Measurements from ENCODE around the gene TMEM179.

TMEM179 gene

GRCh38 chr14:104598910-104599273 lies 5.7 kb downstream of the TMEM179 start:
- DNase-seq (ENCODE audit: low spot score), result no peak

- no peak for DNase-seq (ENCODE audit: low spot score)
These were observed 6.3 kb downstream of the TMEM179 start for GRCh38 chr14:104598039-104598909.

- no peak for DNase-seq (ENCODE audit: low spot score)
These were observed 7.0 kb downstream of the TMEM179 start for GRCh38 chr14:104597576-104597975.

GRCh38 chr14:104596927-104597351 lies 7.6 kb downstream of the TMEM179 start:
- no peak for DNase-seq (ENCODE audit: low spot score)

- no peak for DNase-seq (ENCODE audit: low spot score)
These were observed 8.1 kb downstream of the TMEM179 start for GRCh38 chr14:104596451-104596918.

- DNase-seq (ENCODE audit: low spot score), result no peak
These were observed 8.6 kb downstream of the TMEM179 start for GRCh38 chr14:104595911-104596450.

GRCh38 chr14:104595116-104595675 lies 9.4 kb downstream of the TMEM179 start:
- DNase-seq (ENCODE audit: low spot score), result no peak

GRCh38 chr14:104594310-104595046 lies 10.1 kb downstream of the TMEM179 start:
- DNase-seq (ENCODE audit: low spot score), result no peak

GRCh38 chr14:104593710-104594136 lies 10.8 kb downstream of the TMEM179 start:
- no peak for DNase-seq (ENCODE audit: low spot score)

- no peak for DNase-seq (ENCODE audit: low spot score)
These were observed 11.3 kb downstream of the TMEM179 start for GRCh38 chr14:104593241-104593701.

- DNase-seq (ENCODE audit: low spot score), result no peak
These were observed 11.8 kb downstream of the TMEM179 start for GRCh38 chr14:104592785-104593184.

- no peak for DNase-seq (ENCODE audit: low spot score)
These were observed 12.3 kb downstream of the TMEM179 start for GRCh38 chr14:104592292-104592672.

- DNase-seq (ENCODE audit: low spot score), result no peak
These were observed 12.9 kb downstream of the TMEM179 start for GRCh38 chr14:104591506-104592291.

- DNase-seq (ENCODE audit: low spot score), result no peak
These were observed 13.5 kb downstream of the TMEM179 start for GRCh38 chr14:104591031-104591430.

- DNase-seq (ENCODE audit: low spot score), result no peak
These were observed 14.2 kb downstream of the TMEM179 start for GRCh38 chr14:104590240-104590965.

GRCh38 chr14:104589338-104590195 lies 15.0 kb downstream of the TMEM179 start:
- DNase-seq (ENCODE audit: low spot score), result no peak

- DNase-seq (ENCODE audit: low spot score), result no peak
These were observed 16.3 kb downstream of the TMEM179 start for GRCh38 chr14:104588066-104588857.

- no peak for DNase-seq (ENCODE audit: low spot score)
These were observed 16.9 kb downstream of the TMEM179 start for GRCh38 chr14:104587641-104588040.
